ENCODE results near the gene LDLR. TPM values are rescaled to one million over a fixed set of nuclear protein-coding genes. Genes with fewer than 3 reads are reported as not detected.

LDLR gene
- total RNA-seq, 1 donor from 2014 or later: 39.3 TPM

DNA sequence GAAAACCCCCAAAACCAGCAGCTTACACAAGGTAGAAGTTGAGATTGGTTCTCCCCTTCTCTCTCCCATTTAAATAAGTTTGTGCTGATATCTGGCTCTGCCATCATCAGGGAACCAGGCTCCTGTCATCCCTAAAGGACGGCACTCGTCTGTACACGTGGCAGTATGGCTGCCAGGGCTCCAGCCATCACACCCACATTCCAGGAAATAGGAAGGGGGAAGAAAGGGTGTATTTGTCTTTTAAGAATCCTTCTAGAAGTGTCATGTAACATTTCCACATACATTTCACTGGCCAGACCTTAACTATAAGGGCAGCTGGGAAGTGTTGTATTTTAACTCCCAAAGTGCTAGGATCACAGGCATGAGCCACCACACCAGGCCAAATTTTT lies 56.3 kb downstream of the LDLR start:
- no peak for TF ChIP-seq EZH2phosphoT487 (IDR thresholded peaks at IDR 0.05)
- TF ChIP-seq EZH2 (IDR thresholded peaks at IDR 0.05): no peak
- TF ChIP-seq, protein P1, sequence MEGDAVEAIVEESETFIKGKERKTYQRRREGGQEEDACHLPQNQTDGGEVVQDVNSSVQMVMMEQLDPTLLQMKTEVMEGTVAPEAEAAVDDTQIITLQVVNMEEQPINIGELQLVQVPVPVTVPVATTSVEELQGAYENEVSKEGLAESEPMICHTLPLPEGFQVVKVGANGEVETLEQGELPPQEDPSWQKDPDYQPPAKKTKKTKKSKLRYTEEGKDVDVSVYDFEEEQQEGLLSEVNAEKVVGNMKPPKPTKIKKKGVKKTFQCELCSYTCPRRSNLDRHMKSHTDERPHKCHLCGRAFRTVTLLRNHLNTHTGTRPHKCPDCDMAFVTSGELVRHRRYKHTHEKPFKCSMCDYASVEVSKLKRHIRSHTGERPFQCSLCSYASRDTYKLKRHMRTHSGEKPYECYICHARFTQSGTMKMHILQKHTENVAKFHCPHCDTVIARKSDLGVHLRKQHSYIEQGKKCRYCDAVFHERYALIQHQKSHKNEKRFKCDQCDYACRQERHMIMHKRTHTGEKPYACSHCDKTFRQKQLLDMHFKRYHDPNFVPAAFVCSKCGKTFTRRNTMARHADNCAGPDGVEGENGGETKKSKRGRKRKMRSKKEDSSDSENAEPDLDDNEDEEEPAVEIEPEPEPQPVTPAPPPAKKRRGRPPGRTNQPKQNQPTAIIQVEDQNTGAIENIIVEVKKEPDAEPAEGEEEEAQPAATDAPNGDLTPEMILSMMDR (IDR thresholded peaks at IDR 0.05): no peak
- H3K4me3 ChIP-seq: no peak overlapping the region
- no peak overlapping the region for H3K27ac ChIP-seq
- Mint-ChIP-seq H3K27me3 (ENCODE audit: insufficient read depth, low read depth) (peaks cover 3% of the 10 kb centered on the region), H3K27ac (no peak overlapping the region), H3K4me1 (peaks cover 19% of the 10 kb centered on the region), H3K9me3 (no peaks in the 10 kb centered on the region), H3K4me3 (no peak overlapping the region), H3K36me3 (peaks cover 19% of the 10 kb centered on the region)
- H3K79me2 ChIP-seq (ENCODE audit: low read depth): peaks cover 5% of the 10 kb centered on the region
- no peaks in the 10 kb centered on the region for H3K9me3 ChIP-seq (ENCODE audit: low read depth)
- H3K4me2 ChIP-seq: no peak overlapping the region
- peaks cover 26% of the 10 kb centered on the region for H3F3A ChIP-seq (ENCODE audit: low read depth)
- H3K4me1 ChIP-seq: peaks cover 14% of the 10 kb centered on the region
- no peaks in the 10 kb centered on the region for H3K27me3 ChIP-seq
- DNase-seq (ENCODE audit: low spot score): no peak
- H4K20me1 ChIP-seq (ENCODE audit: low read depth): peaks cover 13% of the 10 kb centered on the region
- H3K9ac ChIP-seq: no peak overlapping the region
- H2AFZ ChIP-seq (replicated peaks): no peak overlapping the region
- no peaks in the 10 kb centered on the region for H3K36me3 ChIP-seq

DNA sequence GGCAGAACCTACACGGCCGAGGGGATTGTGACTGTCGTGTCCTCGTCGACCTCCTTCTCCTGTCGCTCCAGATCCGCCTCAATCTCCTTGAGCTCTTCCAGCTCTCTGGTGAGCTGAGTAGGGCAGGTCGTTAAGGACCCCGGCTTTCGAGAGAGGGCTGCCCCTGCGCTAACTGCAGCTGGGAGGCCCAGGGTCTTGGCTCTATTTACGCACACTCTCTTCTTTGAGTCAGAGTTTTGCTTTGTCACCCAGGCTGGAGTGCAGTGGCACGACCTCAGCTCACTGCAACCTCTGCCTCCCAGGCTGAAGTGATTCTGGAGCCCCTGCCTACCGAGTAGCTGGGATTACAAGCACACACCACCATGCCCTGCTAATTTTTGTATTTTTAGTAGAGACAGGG lies 58.7 kb downstream of the LDLR start:
- peaks cover 13% of the 10 kb centered on the region for H3K4me1 Mint-ChIP-seq
- H3K27ac ChIP-seq: no peak overlapping the region

DNA sequence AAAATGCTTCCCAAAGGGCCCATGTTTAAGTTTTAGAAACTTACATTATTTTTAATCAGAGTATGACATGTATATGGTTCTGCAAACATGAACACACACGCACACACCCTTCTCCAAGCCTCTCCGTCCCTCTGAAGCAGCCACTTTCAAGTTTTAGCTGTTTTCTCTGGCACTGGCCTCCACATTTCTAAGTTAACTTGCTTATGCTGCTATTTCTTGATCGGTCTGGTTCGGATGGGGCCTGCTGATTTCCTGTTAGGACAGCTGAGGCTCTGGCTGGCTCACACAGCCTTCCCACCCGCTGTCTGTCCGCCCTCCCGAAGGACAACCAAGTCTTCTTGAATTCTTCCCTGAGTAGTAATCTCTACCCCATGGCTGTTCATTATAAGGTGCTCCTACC lies 61.9 kb downstream of the LDLR start:
- H3K36me3 Mint-ChIP-seq: peaks cover 19% of the 10 kb centered on the region
- H3K4me3 Mint-ChIP-seq: no peak overlapping the region
- no peak overlapping the region for H3K27ac Mint-ChIP-seq
- Histone ChIP-seq H3K27me3 (no peaks in the 10 kb centered on the region), H3K9me3 (ENCODE audit: low read depth) (no peaks in the 10 kb centered on the region), H3K4me2 (no peak overlapping the region), H3F3A (ENCODE audit: low read depth) (peaks cover under 1% of the 10 kb centered on the region), H3K4me1 (peaks cover 8% of the 10 kb centered on the region), H3K36me3 (no peaks in the 10 kb centered on the region), H2AFZ (replicated peaks) (no peak overlapping the region), H4K20me1 (ENCODE audit: low read depth) (no peaks in the 10 kb centered on the region), H3K79me2 (ENCODE audit: low read depth) (peaks cover 55% of the 10 kb centered on the region), H3K9ac (no peak overlapping the region), H3K4me3 (no peak overlapping the region), H3K27ac (no peak overlapping the region)
- TF ChIP-seq EZH2phosphoT487 (IDR thresholded peaks at IDR 0.05) (no peak), EZH2 (IDR thresholded peaks at IDR 0.05) (no peak)
- TF ChIP-seq, protein P1 (IDR thresholded peaks at IDR 0.05): no peak
- no peak for DNase-seq (ENCODE audit: low spot score)
- H3K27me3 Mint-ChIP-seq (ENCODE audit: insufficient read depth, low read depth): peaks cover 4% of the 10 kb centered on the region
- H3K9me3 Mint-ChIP-seq: no peaks in the 10 kb centered on the region
- peaks cover 14% of the 10 kb centered on the region for H3K4me1 Mint-ChIP-seq

More for the DNA sequence above, 58.7 kb downstream of the LDLR start:
- Mint-ChIP-seq H3K4me3 (no peak overlapping the region), H3K27me3 (ENCODE audit: insufficient read depth, low read depth) (peaks cover 2% of the 10 kb centered on the region), H3K9me3 (no peaks in the 10 kb centered on the region), H3K27ac (no peak overlapping the region), H3K36me3 (peaks cover 27% of the 10 kb centered on the region)
- Histone ChIP-seq H3K9me3 (ENCODE audit: low read depth) (no peaks in the 10 kb centered on the region), H3K4me3 (no peak overlapping the region), H3F3A (ENCODE audit: low read depth) (peaks cover 15% of the 10 kb centered on the region), H3K27me3 (no peaks in the 10 kb centered on the region), H3K4me1 (peaks cover 2% of the 10 kb centered on the region), H3K4me2 (no peak overlapping the region), H4K20me1 (ENCODE audit: low read depth) (peaks cover 4% of the 10 kb centered on the region), H3K36me3 (no peaks in the 10 kb centered on the region), H3K9ac (no peak overlapping the region), H3K79me2 (ENCODE audit: low read depth) (peaks cover 30% of the 10 kb centered on the region), H2AFZ (replicated peaks) (no peak overlapping the region)
- TF ChIP-seq, protein P1 (IDR thresholded peaks at IDR 0.05): no peak
- TF ChIP-seq EZH2phosphoT487 (IDR thresholded peaks at IDR 0.05) (no peak), EZH2 (IDR thresholded peaks at IDR 0.05) (no peak)
- DNase-seq (ENCODE audit: low spot score): no peak
